NCI-H1930 (cell line): ENCODE measurements around the gene MAP2K5.

ENCODE experiments used
- DNase-seq, 2 experiments: peaks; one replicate each; lab custom pipeline; 2025; lab: John Stamatoyannopoulos, UW

The MAP2K5 gene

GRCh38 chr15:67839929-67840748, 297.6 kb downstream of the MAP2K5 start, which contains the start of gene RNU6-1:
RNU6-1 (minus strand) TSS chr15:67840045.
- peak; percentile 61 to 81 for DNase-seq

DNA sequence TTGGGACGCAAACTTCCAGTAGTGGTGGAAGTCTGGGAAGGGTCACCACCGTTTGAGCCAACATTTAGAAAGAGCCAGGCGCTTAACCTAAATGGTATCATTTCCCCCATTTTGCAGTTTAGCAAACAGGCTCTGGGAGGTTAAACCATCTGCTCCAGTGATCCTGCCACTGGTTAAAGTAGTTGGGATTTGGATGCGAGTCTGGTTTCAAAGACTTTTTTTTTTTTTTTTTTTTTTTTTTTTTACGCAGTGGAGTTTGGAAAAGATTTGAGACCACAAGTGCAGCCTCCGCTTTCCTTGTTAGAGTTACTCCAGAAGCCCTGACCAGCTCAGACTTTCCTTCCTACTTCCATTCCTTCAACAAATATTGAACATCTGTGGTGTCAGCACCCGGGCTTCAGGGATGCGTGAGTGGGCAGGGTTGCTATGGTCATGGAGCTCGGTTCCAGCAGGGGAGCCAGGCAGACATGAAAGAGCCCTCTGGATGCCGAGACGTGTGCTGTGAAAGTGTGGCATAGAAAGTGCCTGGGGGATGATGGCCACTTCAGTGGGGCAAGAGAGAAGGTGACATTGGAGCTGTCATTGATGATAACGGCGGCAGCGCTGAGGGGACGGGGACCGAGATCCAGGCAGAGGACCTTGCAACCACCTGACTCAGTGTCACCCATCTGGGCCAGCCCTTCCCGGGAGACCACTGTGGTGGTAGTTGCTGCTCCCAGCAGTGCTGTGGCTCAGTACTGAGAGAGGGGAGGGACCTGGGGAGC, 298.4 kb downstream of the MAP2K5 start:
- DNase-seq = no peak

DNA sequence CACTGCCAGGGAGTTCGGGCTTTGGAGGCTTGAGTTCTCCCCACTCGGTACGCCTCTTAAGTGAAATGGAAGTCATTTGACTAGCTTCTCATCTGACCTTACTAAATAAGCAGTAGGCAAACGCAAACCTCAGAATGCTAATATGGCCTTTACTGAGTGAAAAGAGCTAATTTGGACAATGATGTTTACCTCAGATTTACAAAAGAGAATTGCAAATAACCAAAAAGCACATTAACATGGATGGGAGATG, 298.9 kb downstream of the MAP2K5 start:
- DNase-seq = no peak

DNA sequence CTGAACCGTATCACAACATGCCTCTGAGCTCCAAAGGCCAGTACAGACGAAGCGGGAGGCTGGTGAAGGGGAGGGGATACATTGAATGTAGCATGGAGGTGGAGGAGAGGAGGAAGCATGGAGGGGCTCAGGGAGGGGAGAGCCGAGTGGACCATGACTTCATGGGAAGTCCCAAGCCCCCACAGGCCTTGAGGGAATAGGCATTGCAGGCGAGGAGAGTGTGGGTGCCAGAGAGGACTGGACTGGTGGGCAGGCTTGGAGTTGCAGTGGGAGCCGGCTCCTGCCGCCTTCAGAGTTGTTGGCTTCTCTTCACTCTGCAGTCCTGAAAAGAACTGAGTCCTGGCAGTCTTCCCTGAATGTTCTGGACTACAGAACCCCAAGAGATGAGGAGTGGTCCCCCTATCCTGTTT, 300.6 kb downstream of the MAP2K5 start:
- DNase-seq = no peak

DNA sequence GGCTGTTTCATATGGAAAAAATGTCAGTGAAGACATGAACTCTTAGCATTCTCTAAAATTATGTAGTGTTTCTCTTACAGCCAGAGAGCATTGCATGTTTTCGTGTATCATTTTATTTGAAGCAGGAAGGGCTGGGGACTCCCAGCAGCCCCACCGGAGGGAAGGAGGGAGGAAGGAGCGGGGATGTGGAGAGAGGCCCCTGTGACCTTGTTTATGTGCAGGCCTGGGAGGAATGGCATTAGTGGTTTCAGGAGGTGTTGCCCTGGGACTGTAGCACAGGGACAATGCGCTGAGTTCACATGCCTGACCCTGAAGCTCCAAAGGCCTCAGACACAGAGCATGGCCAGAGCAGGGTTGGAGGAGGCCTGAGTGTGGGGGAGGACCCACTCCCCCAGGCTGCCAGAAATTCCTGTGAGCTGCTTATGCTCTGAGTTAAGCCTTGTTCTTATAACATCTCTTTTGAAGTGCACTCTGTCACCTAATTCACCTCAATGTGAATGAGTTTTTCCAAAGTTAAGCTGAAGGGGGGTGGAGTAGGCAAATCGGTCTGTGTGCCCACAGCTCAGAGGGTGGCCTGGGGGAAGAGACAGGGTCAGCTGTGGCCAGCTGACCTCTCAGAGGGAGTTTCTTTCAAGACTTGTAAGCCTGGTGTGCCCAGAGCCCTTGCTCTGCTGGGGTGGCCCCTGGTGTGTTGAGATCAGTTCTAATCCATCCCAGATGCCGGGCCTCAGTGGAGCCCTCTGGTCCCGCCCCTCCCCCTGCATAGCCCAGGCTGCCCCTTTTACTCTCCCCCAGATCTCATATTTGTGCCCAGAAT, 301.3 kb downstream of the MAP2K5 start:
- DNase-seq = no peak

- no peak for DNase-seq
Observed at GRCh38 chr15:67845974-67846373, 303.5 kb downstream of the MAP2K5 start.

GRCh38 chr15:67849538-67849937, 307.0 kb downstream of the MAP2K5 start:
- DNase-seq = no peak

- DNase-seq = no peak
Observed at GRCh38 chr15:67850336-67850735, 307.8 kb downstream of the MAP2K5 start.

GRCh38 chr15:67850994-67851571, 308.6 kb downstream of the MAP2K5 start:
- no peak for DNase-seq

GRCh38 chr15:67852418-67852817, 309.9 kb downstream of the MAP2K5 start:
- DNase-seq = no peak

DNA sequence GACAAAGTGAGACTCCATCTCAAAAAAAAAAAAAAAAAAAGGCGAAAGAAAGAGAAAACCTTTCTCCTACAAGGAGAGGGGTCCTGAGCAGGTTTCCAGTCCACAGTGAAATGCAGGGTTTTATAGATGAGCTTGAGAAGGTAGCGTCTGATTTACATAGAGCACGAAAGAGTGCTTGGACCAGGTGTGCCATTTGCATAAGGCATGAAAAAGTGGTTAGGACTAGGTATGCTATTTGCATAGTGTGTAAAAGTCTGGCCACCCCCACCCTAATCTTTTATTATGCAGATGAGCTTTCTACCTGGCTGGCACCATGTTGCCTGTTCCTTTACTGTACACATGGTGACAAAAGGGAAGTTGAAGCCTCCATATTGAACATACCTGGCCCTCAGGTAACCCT, 311.0 kb downstream of the MAP2K5 start:
- no peak for DNase-seq

- DNase-seq = no peak
Observed at GRCh38 chr15:67854358-67854757, 311.9 kb downstream of the MAP2K5 start.

DNA sequence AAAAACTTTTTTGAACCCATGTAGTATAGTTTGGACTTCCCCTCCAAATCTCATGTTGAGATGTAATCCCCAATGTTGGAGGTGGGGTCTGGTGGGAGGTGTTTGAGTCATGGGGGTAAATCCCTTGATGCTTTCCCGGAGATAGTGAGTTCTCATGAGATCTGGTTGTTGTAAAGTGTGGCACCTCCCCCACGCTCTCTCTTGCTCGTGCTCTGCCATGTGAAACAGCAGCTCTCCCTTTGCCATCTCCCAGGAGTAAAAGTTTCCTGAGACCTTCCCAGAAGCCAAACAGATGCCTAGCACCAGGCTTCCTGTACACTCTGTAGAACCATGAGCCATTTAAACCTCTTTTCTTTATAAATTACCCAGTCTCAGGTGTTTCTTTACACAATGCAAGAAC, 313.3 kb downstream of the MAP2K5 start:
- no peak for DNase-seq
